Measurements from ENCODE around the gene ZBTB48.

ZBTB48 gene

DNA sequence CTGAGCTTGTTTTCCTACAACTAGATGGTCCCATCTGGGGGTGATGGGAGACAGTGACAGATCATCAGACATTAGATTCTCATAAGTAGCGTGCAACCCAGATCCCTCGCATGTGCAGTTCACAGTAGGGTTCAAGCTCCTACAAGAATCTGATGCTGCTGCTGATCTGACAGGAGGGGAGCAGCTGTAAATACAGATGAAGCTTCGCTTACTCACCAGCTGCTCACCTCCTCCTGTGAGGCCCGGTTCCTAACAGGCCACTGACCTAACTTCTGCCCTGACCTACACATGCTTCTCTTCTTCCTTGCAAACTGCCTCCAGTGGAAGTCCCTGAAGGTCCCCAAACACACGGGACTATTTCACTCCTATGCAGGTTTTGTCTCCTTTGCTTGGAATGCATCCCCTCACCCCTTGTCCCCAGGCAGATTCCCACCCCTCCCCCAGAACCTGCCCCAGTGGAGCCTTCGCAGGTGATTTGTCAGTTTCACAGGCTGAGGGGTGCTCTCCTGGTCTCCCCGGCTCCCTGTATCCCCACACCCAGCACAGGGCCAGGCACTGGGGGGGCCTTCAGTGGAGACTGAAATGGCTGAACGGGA lies 5.7 kb upstream of the ZBTB48 start:
- no peak for DNase-seq (ENCODE audit: low read depth)

- DNase-seq (ENCODE audit: low read depth) = no peak
Observed at GRCh38 chr1:6574818-6575217, 5.0 kb upstream of the ZBTB48 start.

- no peak for DNase-seq (ENCODE audit: low read depth)
Observed at GRCh38 chr1:6577831-6578525, 1.8 kb upstream of the ZBTB48 start.

DNA sequence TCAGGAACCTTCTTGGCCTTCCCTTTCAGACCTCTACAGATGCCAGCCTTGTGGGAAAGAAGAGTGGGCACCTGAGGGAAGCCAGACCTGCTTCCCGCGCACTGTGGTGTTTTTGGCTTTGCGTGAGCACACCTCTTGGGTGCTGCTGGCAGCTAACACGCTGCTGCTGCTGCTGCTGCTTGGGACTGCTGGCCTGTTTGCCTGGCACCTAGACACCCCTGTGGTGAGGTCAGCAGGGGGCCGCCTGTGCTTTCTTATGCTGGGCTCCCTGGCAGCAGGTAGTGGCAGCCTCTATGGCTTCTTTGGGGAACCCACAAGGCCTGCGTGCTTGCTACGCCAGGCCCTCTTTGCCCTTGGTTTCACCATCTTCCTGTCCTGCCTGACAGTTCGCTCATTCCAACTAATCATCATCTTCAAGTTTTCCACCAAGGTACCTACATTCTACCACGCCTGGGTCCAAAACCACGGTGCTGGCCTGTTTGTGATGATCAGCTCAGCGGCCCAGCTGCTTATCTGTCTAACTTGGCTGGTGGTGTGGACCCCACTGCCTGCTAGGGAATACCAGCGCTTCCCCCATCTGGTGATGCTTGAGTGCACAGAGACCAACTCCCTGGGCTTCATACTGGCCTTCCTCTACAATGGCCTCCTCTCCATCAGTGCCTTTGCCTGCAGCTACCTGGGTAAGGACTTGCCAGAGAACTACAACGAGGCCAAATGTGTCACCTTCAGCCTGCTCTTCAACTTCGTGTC lies 995 bp upstream of the ZBTB48 start:
- DNase-seq (ENCODE audit: low read depth) = no peak

DNA sequence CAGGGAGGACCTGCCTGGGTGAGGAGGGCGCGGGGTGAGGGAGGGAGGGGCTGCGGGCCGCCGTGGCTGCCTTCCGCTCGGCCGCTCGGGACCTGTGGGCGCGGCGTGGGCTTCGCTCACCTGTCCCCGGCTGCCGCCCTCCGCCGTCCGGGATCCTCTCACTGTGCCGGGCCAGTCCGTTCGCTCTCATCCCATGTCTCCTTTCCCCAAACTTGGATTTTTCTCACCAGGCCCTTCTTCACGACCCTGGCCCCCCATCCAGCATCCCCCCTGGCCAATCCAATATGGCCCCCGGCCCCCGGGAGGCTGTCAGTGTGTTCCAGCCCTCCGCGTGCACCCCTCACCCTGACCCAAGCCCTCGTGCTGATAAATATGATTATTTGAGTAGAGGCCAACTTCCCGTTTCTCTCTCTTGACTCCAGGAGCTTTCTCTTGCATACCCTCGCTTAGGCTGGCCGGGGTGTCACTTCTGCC lies 362 bp downstream of the ZBTB48 start:
- no peak for DNase-seq (ENCODE audit: low read depth)

DNA sequence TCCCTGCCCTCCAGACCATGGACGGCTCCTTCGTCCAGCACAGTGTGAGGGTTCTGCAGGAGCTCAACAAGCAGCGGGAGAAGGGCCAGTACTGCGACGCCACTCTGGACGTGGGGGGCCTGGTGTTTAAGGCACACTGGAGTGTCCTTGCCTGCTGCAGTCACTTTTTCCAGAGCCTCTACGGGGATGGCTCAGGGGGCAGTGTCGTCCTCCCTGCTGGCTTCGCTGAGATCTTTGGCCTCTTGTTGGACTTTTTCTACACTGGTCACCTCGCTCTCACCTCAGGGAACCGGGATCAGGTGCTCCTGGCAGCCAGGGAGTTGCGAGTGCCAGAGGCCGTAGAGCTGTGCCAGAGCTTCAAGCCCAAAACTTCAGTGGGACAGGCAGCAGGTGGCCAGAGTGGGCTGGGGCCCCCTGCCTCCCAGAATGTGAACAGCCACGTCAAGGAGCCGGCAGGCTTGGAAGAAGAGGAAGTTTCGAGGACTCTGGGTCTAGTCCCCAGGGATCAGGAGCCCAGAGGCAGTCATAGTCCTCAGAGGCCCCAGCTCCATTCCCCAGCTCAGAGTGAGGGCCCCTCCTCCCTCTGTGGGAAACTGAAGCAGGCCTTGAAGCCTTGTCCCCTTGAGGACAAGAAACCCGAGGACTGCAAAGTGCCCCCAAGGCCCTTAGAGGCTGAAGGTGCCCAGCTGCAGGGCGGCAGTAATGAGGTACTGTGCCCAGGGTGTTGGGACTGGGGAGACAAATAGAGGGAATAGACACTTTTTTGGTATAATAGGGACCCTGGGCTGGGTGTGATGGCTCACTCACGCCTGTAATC lies 1.0 kb downstream of the ZBTB48 start:
- no peak for DNase-seq (ENCODE audit: low read depth)

GRCh38 chr1:6581561-6582305 lies 1.9 kb downstream of the ZBTB48 start:
- no peak for DNase-seq (ENCODE audit: low read depth)

- DNase-seq (ENCODE audit: low read depth) = no peak
Observed at GRCh38 chr1:6582370-6582769, 2.6 kb downstream of the ZBTB48 start.

GRCh38 chr1:6584126-6585080 lies 4.6 kb downstream of the ZBTB48 start:
- no peak for DNase-seq (ENCODE audit: low read depth)

GRCh38 chr1:6585081-6585722 lies 5.4 kb downstream of the ZBTB48 start:
- no peak for DNase-seq (ENCODE audit: low read depth)

GRCh38 chr1:6585841-6586240 lies 6.0 kb downstream of the ZBTB48 start:
- DNase-seq (ENCODE audit: low read depth) = no peak

DNA sequence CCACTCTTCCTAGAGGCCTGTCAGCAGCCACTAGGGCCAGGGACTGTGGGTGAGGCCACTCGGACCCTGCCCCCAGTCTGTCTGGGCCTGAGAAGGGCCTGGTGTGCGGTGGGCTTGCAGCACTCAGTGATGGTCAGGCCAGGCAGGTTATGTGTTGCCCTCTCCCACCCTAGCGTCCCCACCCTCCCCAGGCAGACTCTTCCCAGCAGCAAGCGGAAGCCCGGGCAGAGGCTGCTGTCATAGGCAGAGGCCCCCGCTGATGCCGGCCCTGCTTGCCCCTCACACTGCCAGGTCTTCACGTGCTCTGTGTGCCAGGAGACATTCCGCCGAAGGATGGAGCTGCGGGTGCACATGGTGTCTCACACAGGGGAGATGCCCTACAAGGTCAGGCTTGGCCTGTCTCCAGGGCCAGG lies 6.6 kb downstream of the ZBTB48 start:
- DNase-seq (ENCODE audit: low read depth) = no peak

GRCh38 chr1:6587261-6588005 lies 7.6 kb downstream of the ZBTB48 start:
- DNase-seq (ENCODE audit: low read depth) = no peak

DNA sequence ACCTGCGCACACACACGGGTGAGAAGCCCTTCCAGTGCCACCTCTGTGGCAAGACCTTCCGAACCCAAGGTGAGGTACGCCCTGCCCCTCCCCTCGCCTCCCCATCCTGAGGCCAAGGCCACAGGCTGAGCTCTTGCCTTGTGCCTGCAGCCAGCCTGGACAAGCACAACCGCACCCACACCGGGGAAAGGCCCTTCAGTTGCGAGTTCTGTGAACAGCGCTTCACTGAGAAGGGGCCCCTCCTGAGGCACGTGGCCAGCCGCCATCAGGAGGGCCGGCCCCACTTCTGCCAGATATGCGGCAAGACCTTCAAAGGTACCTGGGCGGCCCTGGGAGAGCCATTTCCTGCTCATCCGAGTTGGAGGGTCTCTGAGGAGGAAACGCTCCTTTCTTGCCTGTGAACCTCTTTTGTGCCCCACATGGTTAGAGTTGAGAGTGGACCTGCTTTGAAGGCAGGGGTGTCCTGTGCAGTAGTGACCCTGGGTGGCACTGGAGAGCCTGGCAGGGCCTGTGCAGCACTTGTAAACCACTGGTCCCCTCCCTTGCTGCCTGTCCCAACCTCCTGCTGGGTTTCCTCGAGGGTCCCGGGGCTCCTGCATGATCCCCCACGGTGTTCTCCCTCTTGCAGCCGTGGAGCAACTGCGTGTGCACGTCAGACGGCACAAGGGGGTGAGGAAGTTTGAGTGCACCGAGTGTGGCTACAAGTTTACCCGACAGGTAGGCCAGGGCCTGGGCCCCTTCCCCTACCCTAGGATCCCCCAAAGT lies 8.5 kb downstream of the ZBTB48 start:
- DNase-seq (ENCODE audit: low read depth) = no peak

DNA sequence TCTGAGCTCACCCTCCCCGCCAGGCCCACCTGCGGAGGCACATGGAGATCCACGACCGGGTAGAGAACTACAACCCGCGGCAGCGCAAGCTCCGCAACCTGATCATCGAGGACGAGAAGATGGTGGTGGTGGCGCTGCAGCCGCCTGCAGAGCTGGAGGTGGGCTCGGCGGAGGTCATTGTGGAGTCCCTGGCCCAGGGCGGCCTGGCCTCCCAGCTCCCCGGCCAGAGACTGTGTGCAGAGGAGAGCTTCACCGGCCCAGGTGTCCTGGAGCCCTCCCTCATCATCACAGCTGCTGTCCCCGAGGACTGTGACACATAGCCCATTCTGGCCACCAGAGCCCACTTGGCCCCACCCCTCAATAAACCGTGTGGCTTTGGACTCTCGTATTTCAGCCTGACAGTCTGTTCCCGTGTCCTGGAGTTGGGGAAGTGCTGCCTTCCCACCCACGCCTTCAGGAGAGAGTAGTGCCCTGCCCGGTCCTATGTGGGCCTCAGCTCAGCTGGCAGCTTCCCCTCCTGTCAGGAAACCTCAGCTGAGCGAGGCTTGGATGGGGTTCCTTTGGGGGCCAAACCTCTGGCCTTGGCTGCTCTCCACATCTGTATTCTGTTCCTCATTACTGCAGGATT lies 9.2 kb downstream of the ZBTB48 start:
- DNase-seq (ENCODE audit: low read depth) = no peak

DNA sequence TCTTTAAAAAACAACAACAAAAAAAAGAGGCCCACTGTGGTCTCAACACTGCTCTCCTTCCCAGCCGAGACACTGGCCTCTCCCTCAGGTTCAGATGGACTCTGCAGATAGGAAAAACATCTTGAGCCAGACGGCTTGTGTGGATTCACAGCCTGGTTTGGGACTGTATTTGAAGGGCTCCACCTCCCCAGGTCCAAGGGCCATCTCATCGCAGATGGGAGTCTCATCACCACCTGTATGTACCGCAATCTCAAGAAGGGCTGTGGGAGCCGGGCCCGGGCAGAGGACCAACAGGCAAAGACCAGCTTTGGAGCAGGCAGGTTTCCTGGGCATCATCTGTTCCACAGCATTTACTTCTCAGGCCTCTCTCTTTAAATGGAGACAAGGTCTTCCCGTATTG lies 10.3 kb downstream of the ZBTB48 start:
- DNase-seq (ENCODE audit: low read depth) = no peak

- DNase-seq (ENCODE audit: low read depth) = no peak
Observed at GRCh38 chr1:6591222-6591621, 11.4 kb downstream of the ZBTB48 start.

GRCh38 chr1:6591644-6592043 lies 11.8 kb downstream of the ZBTB48 start:
- DNase-seq (ENCODE audit: low read depth) = no peak
